H9 (cell line): ENCODE results near the gene TRPT1. TPM values are rescaled to one million over a fixed set of nuclear protein-coding genes. Genes with fewer than 3 reads are reported as not detected.

Experiments
- DNase-seq: peaks from one replicate; pipeline ENCODE4 v3.0.0-alpha.2; 2017
- H2AFZ ChIP-seq: one replicate; pipeline ENCODE4 v1.6.1; 2013; ENCODE audit warnings: mild to moderate bottlenecking, low read length, control low read depth, moderate library complexity
- H2AK5ac ChIP-seq: 2 replicates; pipeline ENCODE4 v1.6.1; 2013; ENCODE audit warnings: low read length, control low read depth, mixed read lengths; ENCODE audit not compliant: insufficient read length
- H2BK120ac ChIP-seq: one replicate; pipeline ENCODE4 v1.6.1; 2013; ENCODE audit warnings: low read depth, mild to moderate bottlenecking, low read length, control low read depth, inconsistent platforms; ENCODE audit not compliant: poor library complexity, severe bottlenecking
- H2BK12ac ChIP-seq: 2 replicates; pipeline ENCODE4 v1.6.1; 2013; ENCODE audit warnings: low read length, control low read depth, mixed read lengths, low read depth; ENCODE audit not compliant: insufficient read length
- H2BK15ac ChIP-seq: 2 replicates; pipeline ENCODE4 v1.6.1; 2013; ENCODE audit warnings: low read depth, low read length, control low read depth
- H2BK20ac ChIP-seq: one replicate; pipeline ENCODE4 v1.6.1; 2013; ENCODE audit warnings: low read depth, mild to moderate bottlenecking, low read length, control low read depth, inconsistent platforms; ENCODE audit not compliant: poor library complexity, severe bottlenecking
- H2BK5ac ChIP-seq: 2 replicates; pipeline ENCODE4 v1.6.1; 2013; ENCODE audit warnings: low read length, control low read depth, mixed read lengths; ENCODE audit not compliant: insufficient read length
- H3K14ac ChIP-seq: 2 replicates; pipeline ENCODE4 v1.6.1; 2013; ENCODE audit warnings: low read length, control low read depth; ENCODE audit not compliant: insufficient read depth
- H3K18ac ChIP-seq: 2 replicates; pipeline ENCODE4 v1.6.1; 2013; ENCODE audit warnings: low read depth, mild to moderate bottlenecking, mixed read lengths, low read length, control low read depth; ENCODE audit not compliant: insufficient read length
- H3K23ac ChIP-seq: 2 replicates; pipeline ENCODE4 v1.6.1; 2013; ENCODE audit warnings: low read length, control low read depth, mixed read lengths, low read depth; ENCODE audit not compliant: insufficient read length
- H3K23me2 ChIP-seq: 2 replicates; pipeline ENCODE4 v1.6.1; 2013; ENCODE audit warnings: low read depth, mild to moderate bottlenecking, mixed read lengths, low read length, control low read depth; ENCODE audit not compliant: insufficient read length, poor library complexity, severe bottlenecking
- H3K27ac ChIP-seq: 2 replicates; pipeline ENCODE4 v1.5.1; 2013; ENCODE audit warnings: low read length, control low read depth, mixed read lengths, low read depth; ENCODE audit not compliant: insufficient read length
- H3K27me3 ChIP-seq: 2 replicates; pipeline ENCODE4 v1.6.1; 2013; ENCODE audit warnings: low read length, control low read depth, inconsistent platforms; ENCODE audit not compliant: insufficient read depth
- H3K4ac ChIP-seq: 2 replicates; pipeline ENCODE4 v1.6.1; 2013; ENCODE audit warnings: low read depth, mild to moderate bottlenecking, control low read depth, inconsistent platforms, low read length, moderate library complexity
- H3K4me1 ChIP-seq: 2 replicates; pipeline ENCODE4 v1.6.1; 2013; ENCODE audit warnings: low read length, control low read depth, inconsistent platforms; ENCODE audit not compliant: insufficient read depth
- H3K4me2 ChIP-seq: 2 replicates; pipeline ENCODE4 v1.6.1; 2013; ENCODE audit warnings: low read length, control low read depth, mixed read lengths; ENCODE audit not compliant: insufficient read length, insufficient read depth
- H3K56ac ChIP-seq: 2 replicates; pipeline ENCODE4 v1.6.1; 2013; ENCODE audit warnings: low read depth, mild to moderate bottlenecking, mixed read lengths, low read length, control low read depth; ENCODE audit not compliant: insufficient read length
- H3K79me1 ChIP-seq: 2 replicates; pipeline ENCODE4 v1.6.1; 2013; ENCODE audit warnings: low read depth, mild to moderate bottlenecking, moderate library complexity, low read length, control low read depth, inconsistent platforms; ENCODE audit not compliant: insufficient read depth, poor library complexity, severe bottlenecking
- H3K79me2 ChIP-seq: 2 replicates; pipeline ENCODE4 v1.6.1; 2013; ENCODE audit warnings: low read length, control low read depth, inconsistent platforms; ENCODE audit not compliant: insufficient read depth
- H3K9ac ChIP-seq: 2 replicates; pipeline ENCODE4 v1.6.1; 2013; ENCODE audit warnings: low read length, control low read depth, mixed read lengths; ENCODE audit not compliant: insufficient read length; ENCODE audit errors: extremely low read depth
- H3K9me3 ChIP-seq: one replicate; pipeline ENCODE4 v1.6.1; 2013; ENCODE audit warnings: low read depth, low read length, inconsistent platforms; ENCODE audit not compliant: control insufficient read depth
- H3T11ph ChIP-seq: one replicate; pipeline ENCODE4 v1.6.1; 2013; ENCODE audit warnings: mild to moderate bottlenecking, low read length, control low read depth, inconsistent platforms
- H4K20me1 ChIP-seq: one replicate; pipeline ENCODE4 v1.6.1; 2013; ENCODE audit not compliant: control insufficient read depth, insufficient read length, insufficient read depth
- H4K5ac ChIP-seq: 2 replicates; pipeline ENCODE4 v1.6.1; 2013; ENCODE audit warnings: low read depth, mild to moderate bottlenecking, mixed read lengths, low read length, control low read depth; ENCODE audit not compliant: insufficient read length
- H4K8ac ChIP-seq: replicated peaks from 2 replicates; pipeline ENCODE4 v1.6.1; 2013; ENCODE audit warnings: low read length, control low read depth, mixed read lengths, low read depth; ENCODE audit not compliant: insufficient read length
- H4K91ac ChIP-seq: 2 replicates; pipeline ENCODE4 v1.6.1; 2013; ENCODE audit warnings: low read depth, mild to moderate bottlenecking, moderate library complexity, mixed read lengths, low read length, control low read depth; ENCODE audit not compliant: insufficient read length
- H3K27ac Mint-ChIP-seq, 3 experiments: 2 replicates in 2 of 3; 3 replicates in 1 of 3; pipeline ENCODE4 v1.8.0; 2020 to 2021; ENCODE audit warnings: mixed read lengths in 3 of 3, mild to moderate bottlenecking in 1 of 3, moderate library complexity in 1 of 3
- H3K27me3 Mint-ChIP-seq: 2 replicates; pipeline ENCODE4 v1.8.0; 2021; ENCODE audit warnings: low read depth, mild to moderate bottlenecking, moderate library complexity, mixed read lengths
- H3K36me3 Mint-ChIP-seq, 3 experiments: 2 replicates in 2 of 3; 3 replicates in 1 of 3; pipeline ENCODE4 v1.8.0; 2020 to 2021; ENCODE audit warnings: low read depth in 3 of 3, mixed read lengths in 3 of 3; ENCODE audit not compliant: insufficient read depth in 1 of 3
- H3K4me1 Mint-ChIP-seq, 2 experiments: 2 replicates each; pipeline ENCODE4 v1.8.0; 2020; ENCODE audit warnings: mixed read lengths in 2 of 2
- H3K4me3 Mint-ChIP-seq, 2 experiments: 2 replicates in 1 of 2; 3 replicates in 1 of 2; pipeline ENCODE4 v1.8.0; 2020 to 2021; ENCODE audit warnings: mild to moderate bottlenecking in 2 of 2, mixed read lengths in 2 of 2, moderate library complexity in 1 of 2
- H3K9me3 Mint-ChIP-seq, 2 experiments: 2 replicates in 1 of 2; 3 replicates in 1 of 2; pipeline ENCODE4 v1.8.0; 2020; ENCODE audit warnings: mild to moderate bottlenecking in 2 of 2, mixed read lengths in 2 of 2, moderate library complexity in 1 of 2
- CTCF ChIP-seq: fragments of 200-600 bp; sonication (generic); conservative IDR thresholded peaks from 3 replicates; pipeline ENCODE4 v1.8.0; 2021; ENCODE audit warnings: antibody characterized with exemption, mild to moderate bottlenecking
- WGBS: extraction: QIAGEN DNeasy Blood & Tissue Kit; methylation state at CpG from one replicate; pipeline ENCODE4 v1.1.7; 2013; ENCODE audit warnings: missing lambda C conversion rate, low lambda C conversion rate, mixed read lengths; ENCODE audit not compliant: insufficient read length; ENCODE audit errors: extremely low coverage; 5-methylcytosine and 5-hydroxymethylcytosine counted together
- total RNA-seq: library from RNA; stranded (reverse); gene quantifications from 2 replicates; pipeline ENCODE4 v1.2.1, GENCODE V29; 2021

Gene TRPT1
- total RNA-seq, 1 experiment from 2014 or later: 33.6 TPM

GRCh38 chr11:64244107-64244506, 18.1 kb upstream of the TRPT1 start:
- Histone ChIP-seq H2BK20ac (no peak overlapping the region), H3K27me3 (no peaks in the 10 kb centered on the region), H2BK12ac (no peak overlapping the region), H3K9ac (no peak overlapping the region), H3T11ph (no peak overlapping the region), H4K20me1 (no peaks in the 10 kb centered on the region), H3K4me1 (peaks cover 3% of the 10 kb centered on the region; the same call in 1 of the 2 replicates), H3K23me2 (peaks cover 21% of the 10 kb centered on the region), H3K18ac (no peak overlapping the region), H3K4ac (no peak overlapping the region), H3K23ac (no peak overlapping the region), H3K9me3 (no peaks in the 10 kb centered on the region), H3K79me1 (no peaks in the 10 kb centered on the region), H3K79me2 (peaks cover 9% of the 10 kb centered on the region; the same call in 1 of the 2 replicates), H4K91ac (no peak overlapping the region), H3K4me2 (no peak overlapping the region), H3K56ac (no peak overlapping the region), H2AK5ac (no peak overlapping the region), H4K8ac (no peak overlapping the region), H2BK15ac (no peak overlapping the region), H2AFZ (no peak overlapping the region), H3K27ac (no peak overlapping the region), H4K5ac (no peak overlapping the region), H3K14ac (no peak overlapping the region), H2BK120ac (no peak overlapping the region), H2BK5ac (no peak overlapping the region)
- H3K27me3 Mint-ChIP-seq: no peaks in the 10 kb centered on the region
- TF ChIP-seq CTCF: no peak
- H3K9me3 Mint-ChIP-seq: no peaks in the 10 kb centered on the region; a peak in 1 of 5 replicates
- no CpG with 5 or more reads among the region's 5 CpGs for WGBS
- DNase-seq: no peak
- peak overlapping the region in 2 of 3 experiments; percentile 83 to 90; a peak in 3 of 7 replicates for H3K27ac Mint-ChIP-seq
- H3K4me3 Mint-ChIP-seq: peak overlapping the region; percentile 85 to 93
- peaks cover 12 to 23% (median 13%) of the 10 kb centered on the region in 3 experiments for H3K36me3 Mint-ChIP-seq
- H3K4me1 Mint-ChIP-seq: peaks cover 35 to 42% of the 10 kb centered on the region in 2 experiments
